Activated T-cell treated with anti-CD3 and anti-CD28 coated beads for 24 hours (primary cell): ENCODE measurements around the gene SCART1.
A peak's percentile ranks its signal among the peaks of the same experiment; 100 is the strongest.
"Not testable (repeated sequence)": the region's sequence is repeated elsewhere in the genome, so short reads cannot be mapped to it uniquely, and the experiment has no call there.

Experiments used
- DNase-seq: peaks from one replicate; pipeline ENCODE4 v3.0.0-alpha.2; 2020; ENCODE audit warnings: low read depth

Gene SCART1

GRCh38 chr10:133474027-133474426 is 20.3 kb downstream of the SCART1 start:
- no peak for DNase-seq

- DNase-seq: no peak
Observed at GRCh38 chr10:133474665-133475424, 21.1 kb downstream of the SCART1 start.

- peak; percentile 13 for DNase-seq
Observed at GRCh38 chr10:133475425-133475734, 21.6 kb downstream of the SCART1 start.

- DNase-seq: no peak
Observed at GRCh38 chr10:133475821-133476640, 22.3 kb downstream of the SCART1 start.

GRCh38 chr10:133476641-133476990 is 22.9 kb downstream of the SCART1 start:
- no peak for DNase-seq

- DNase-seq: no peak
Observed at GRCh38 chr10:133481086-133481643, 27.4 kb downstream of the SCART1 start.

GRCh38 chr10:133481657-133482056 is 27.9 kb downstream of the SCART1 start:
- DNase-seq: no peak

GRCh38 chr10:133484818-133485217 is 31.1 kb downstream of the SCART1 start:
- no peak for DNase-seq

- no peak for DNase-seq
Observed at GRCh38 chr10:133487085-133487484, 33.3 kb downstream of the SCART1 start.

GRCh38 chr10:133488354-133488753 is 34.6 kb downstream of the SCART1 start:
- DNase-seq: no peak

GRCh38 chr10:133489816-133490588 is 36.3 kb downstream of the SCART1 start:
- DNase-seq: no peak

GRCh38 chr10:133493562-133493961 is 39.8 kb downstream of the SCART1 start:
- DNase-seq: not testable (repeated sequence)

- not testable (repeated sequence) for DNase-seq
Observed at GRCh38 chr10:133497363-133497762, 43.6 kb downstream of the SCART1 start.

- DNase-seq: not testable (repeated sequence)
Observed at GRCh38 chr10:133499176-133499575, 45.4 kb downstream of the SCART1 start.

- not testable (repeated sequence) for DNase-seq
Observed at GRCh38 chr10:133500897-133501296, 47.2 kb downstream of the SCART1 start.

- no peak for DNase-seq
Observed at GRCh38 chr10:133509700-133510099, 56.0 kb downstream of the SCART1 start.

GRCh38 chr10:133511408-133511807 is 57.7 kb downstream of the SCART1 start:
- no peak for DNase-seq

- DNase-seq: no peak
Observed at GRCh38 chr10:133511907-133512528, 58.3 kb downstream of the SCART1 start.

GRCh38 chr10:133515471-133515870 is 61.7 kb downstream of the SCART1 start:
- DNase-seq: no peak

- DNase-seq: no peak
Observed at GRCh38 chr10:133516057-133516456, 62.3 kb downstream of the SCART1 start.

GRCh38 chr10:133518517-133518916 is 64.8 kb downstream of the SCART1 start:
- not testable (repeated sequence) for DNase-seq
